VCaP (cell line): ENCODE measurements around the gene CAVIN3.

Experiments
- H3K27ac ChIP-seq: fragments of 450-650 bp; 2 replicates; pipeline ENCODE4 v1.5.1; 2017
- CTCF ChIP-seq: fragments of 450-650 bp; conservative IDR thresholded peaks from 2 replicates; pipeline ENCODE4 v1.5.1; 2017; ENCODE audit warnings: mild to moderate bottlenecking, moderate library complexity

Gene CAVIN3

GRCh38 chr11:6312106-6312505 lies 8.2 kb downstream of the CAVIN3 start:
- no peak overlapping the region for H3K27ac ChIP-seq
- no peak for TF ChIP-seq CTCF

GRCh38 chr11:6307876-6308275 lies 12.4 kb downstream of the CAVIN3 start:
- H3K27ac ChIP-seq = no peak overlapping the region
- TF ChIP-seq CTCF = no peak

GRCh38 chr11:6305297-6305696 lies 15.0 kb downstream of the CAVIN3 start:
- no peak for TF ChIP-seq CTCF
- H3K27ac ChIP-seq = no peak overlapping the region

DNA sequence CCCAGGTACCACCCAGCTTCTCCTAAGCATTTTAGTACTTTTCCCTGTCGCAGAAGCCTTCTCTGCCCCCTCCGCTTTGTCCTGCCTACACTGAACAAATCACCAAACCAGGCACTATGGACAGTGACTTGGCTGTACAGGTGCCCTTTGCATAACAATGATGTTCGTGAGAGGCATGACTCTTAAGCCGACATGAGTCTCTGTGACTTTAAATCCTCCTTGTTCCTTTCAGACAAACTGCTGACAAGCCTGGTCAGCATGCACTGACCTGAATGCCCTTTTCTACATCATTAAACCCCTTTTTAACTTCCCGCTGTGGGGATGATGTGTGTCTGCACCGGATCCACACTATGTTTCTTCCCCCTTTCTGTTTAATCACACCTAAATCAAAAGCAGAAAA lies 16.6 kb downstream of the CAVIN3 start:
- H3K27ac ChIP-seq = no peak overlapping the region
- no peak for TF ChIP-seq CTCF

DNA sequence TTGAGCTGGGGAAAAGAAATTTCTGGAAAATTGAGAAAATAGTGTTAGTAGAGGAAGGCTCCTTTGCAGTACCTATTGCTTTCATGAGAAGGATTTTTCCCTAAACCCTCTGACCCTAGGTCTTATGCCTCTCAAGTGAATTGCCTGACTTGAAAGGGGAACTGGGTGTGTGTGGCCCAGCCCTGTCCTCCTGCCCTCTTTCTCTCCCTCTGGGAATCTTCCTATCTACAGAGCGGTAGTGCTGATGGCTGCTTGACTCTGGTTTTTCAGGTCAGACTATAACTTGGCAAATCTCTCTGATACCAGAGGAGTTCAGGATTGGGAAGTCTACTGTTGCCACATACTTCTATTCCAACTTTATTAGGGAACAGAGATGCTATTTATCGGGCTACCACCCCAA lies 19.2 kb downstream of the CAVIN3 start:
- TF ChIP-seq CTCF = no peak
- H3K27ac ChIP-seq = no peak overlapping the region

- TF ChIP-seq CTCF = no peak
- no peak overlapping the region for H3K27ac ChIP-seq
Measured at GRCh38 chr11:6300325-6300724, 20.0 kb downstream of the CAVIN3 start.

- peak; percentile 64 for TF ChIP-seq CTCF
- H3K27ac ChIP-seq = no peak overlapping the region
Measured at GRCh38 chr11:6298605-6299004, 21.7 kb downstream of the CAVIN3 start.

DNA sequence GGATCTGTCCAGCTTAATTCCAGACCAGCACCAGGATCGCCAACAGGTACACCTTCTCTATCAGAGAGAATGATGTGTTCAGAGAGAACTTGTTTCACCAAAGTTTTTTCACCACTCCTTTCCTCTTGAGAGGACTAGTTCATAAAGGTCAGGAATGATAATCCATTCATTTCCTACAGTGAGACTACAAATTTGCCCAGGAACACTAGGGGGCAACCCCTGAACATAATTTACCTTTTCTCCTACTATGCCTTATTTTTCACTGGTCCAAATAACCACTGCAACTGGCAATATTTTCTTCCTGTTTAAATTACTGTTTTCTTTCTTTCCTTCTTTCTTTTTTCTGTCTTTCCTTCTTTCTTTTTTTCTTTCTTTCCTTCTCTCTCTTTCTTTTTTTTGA lies 22.5 kb downstream of the CAVIN3 start:
- H3K27ac ChIP-seq = no peak overlapping the region
- TF ChIP-seq CTCF = peak; percentile 38
